HEK293 (cell line): ENCODE data around the gene IL18R1.

Source experiments
- CTCF ChIA-PET: fragments of 350-600 bp; formaldehyde crosslinking; extraction: SDS; loops from one replicate; lab custom pipeline; 2021; ENCODE audit warnings: antibody characterized with exemption; lab: Yijun Ruan, JAX
- POLR2A ChIA-PET: fragments of 300-600 bp; formaldehyde crosslinking; extraction: SDS; loops from one replicate; lab custom pipeline; 2020; ENCODE audit warnings: antibody characterized with exemption, inconsistent platforms; lab: Yijun Ruan, JAX
- H3K27ac ChIP-seq: fragments of 200-500 bp; sonication (Bioruptor generic); 2 replicates; pipeline ENCODE4 v1.5.1; 2014; ENCODE audit warnings: low read depth, low read length, control low read depth, inconsistent platforms; ENCODE audit errors: extremely low read depth
- H3K36me3 ChIP-seq, 2 experiments: fragments of 200-500 bp in 1 of 2; sonication (Bioruptor generic) in 1 of 2; 1 replicate in 1 of 2; 2 replicates in 1 of 2; pipeline ENCODE4 v1.5.1; 2014 to 2017; ENCODE audit warnings: inconsistent platforms in 2 of 2, low read length in 2 of 2; ENCODE audit not compliant: control insufficient read depth in 2 of 2, insufficient read depth in 1 of 2
- H3K4me1 ChIP-seq: fragments of 200-500 bp; sonication (Bioruptor generic); 2 replicates; pipeline ENCODE4 v1.5.1; 2014; ENCODE audit warnings: mild to moderate bottlenecking, low read length, inconsistent platforms; ENCODE audit not compliant: control insufficient read depth, insufficient read depth
- H3K4me3 ChIP-seq: 2 replicates; pipeline ENCODE4 v1.5.1; 2011; ENCODE audit warnings: low read depth, mild to moderate bottlenecking, control low read depth, low read length, moderate library complexity
- H3K9me3 ChIP-seq: fragments of 200-500 bp; sonication (Bioruptor generic); 2 replicates; pipeline ENCODE4 v1.5.1; 2014; ENCODE audit warnings: low read depth, low read length, inconsistent platforms; ENCODE audit not compliant: control insufficient read depth, insufficient read depth
- GLI4 ChIP-seq: fragments of 450-650 bp; formaldehyde crosslinking; IDR thresholded peaks from 2 replicates; pipeline ENCODE4 v1.5.1; 2016; ENCODE audit warnings: missing biosample characterization, missing genetic modification characterization
- KLF9 ChIP-seq: fragments of 450-650 bp; formaldehyde crosslinking; IDR thresholded peaks from 2 replicates; pipeline ENCODE4 v1.5.1; 2016; ENCODE audit warnings: missing biosample characterization, missing genetic modification characterization, low read depth
- SP3 ChIP-seq: fragments of 450-650 bp; formaldehyde crosslinking; IDR thresholded peaks from 2 replicates; pipeline ENCODE4 v1.5.1; 2016; ENCODE audit warnings: missing biosample characterization, missing genetic modification characterization
- SP7 ChIP-seq: fragments of 450-650 bp; formaldehyde crosslinking; IDR thresholded peaks from 2 replicates; pipeline ENCODE4 v1.5.1; 2016; ENCODE audit warnings: missing biosample characterization, missing genetic modification characterization
- YY2 ChIP-seq: fragments of 450-650 bp; formaldehyde crosslinking; IDR thresholded peaks from 2 replicates; pipeline ENCODE4 v1.5.1; 2016; ENCODE audit warnings: missing biosample characterization, missing genetic modification characterization
- ZBTB20 ChIP-seq: fragments of 450-650 bp; formaldehyde crosslinking; IDR thresholded peaks from 2 replicates; pipeline ENCODE4 v1.5.1; 2016; ENCODE audit warnings: missing biosample characterization, missing genetic modification characterization
- ZIC2 ChIP-seq: fragments of 450-650 bp; formaldehyde crosslinking; IDR thresholded peaks from 2 replicates; pipeline ENCODE4 v1.5.1; 2016; ENCODE audit warnings: missing biosample characterization, missing genetic modification characterization
- ZNF121 ChIP-seq: fragments of 450-650 bp; formaldehyde crosslinking; IDR thresholded peaks from 2 replicates; pipeline ENCODE4 v1.5.1; 2016; ENCODE audit warnings: missing biosample characterization, missing genetic modification characterization
- ZNF138 ChIP-seq: fragments of 450-650 bp; formaldehyde crosslinking; IDR thresholded peaks from 2 replicates; pipeline ENCODE4 v1.5.1; 2016; ENCODE audit warnings: missing biosample characterization, missing genetic modification characterization, borderline replicate concordance
- ZNF155 ChIP-seq: fragments of 450-650 bp; formaldehyde crosslinking; IDR thresholded peaks from 2 replicates; pipeline ENCODE4 v1.5.1; 2016; ENCODE audit warnings: missing biosample characterization, missing genetic modification characterization
- ZNF23 ChIP-seq: fragments of 450-650 bp; formaldehyde crosslinking; IDR thresholded peaks from 2 replicates; pipeline ENCODE4 v1.5.1; 2016; ENCODE audit warnings: missing biosample characterization, missing genetic modification characterization, borderline replicate concordance
- ZNF354C ChIP-seq: fragments of 450-650 bp; formaldehyde crosslinking; IDR thresholded peaks from 2 replicates; pipeline ENCODE4 v1.5.1; 2016; ENCODE audit warnings: missing biosample characterization, missing genetic modification characterization, low read depth, borderline replicate concordance
- ZNF394 ChIP-seq: fragments of 450-650 bp; formaldehyde crosslinking; IDR thresholded peaks from 2 replicates; pipeline ENCODE4 v1.5.1; 2016; ENCODE audit warnings: missing biosample characterization, missing genetic modification characterization, mild to moderate bottlenecking, moderate library complexity, borderline replicate concordance
- ZNF423 ChIP-seq: fragments of 450-650 bp; formaldehyde crosslinking; IDR thresholded peaks from 2 replicates; pipeline ENCODE4 v1.5.1; 2016; ENCODE audit warnings: missing biosample characterization, missing genetic modification characterization
- ZNF449 ChIP-seq: fragments of 450-650 bp; formaldehyde crosslinking; IDR thresholded peaks from 2 replicates; pipeline ENCODE4 v1.5.1; 2017; ENCODE audit warnings: missing biosample characterization, mild to moderate bottlenecking, missing genetic modification characterization, moderate library complexity
- ZNF501 ChIP-seq: fragments of 450-650 bp; formaldehyde crosslinking; IDR thresholded peaks from 2 replicates; pipeline ENCODE4 v1.5.1; 2016; ENCODE audit warnings: missing biosample characterization, missing genetic modification characterization
- ZNF555 ChIP-seq: fragments of 450-650 bp; formaldehyde crosslinking; conservative IDR thresholded peaks from 2 replicates; pipeline ENCODE4 v1.5.1; 2017; ENCODE audit warnings: missing biosample characterization, mild to moderate bottlenecking, missing genetic modification characterization, inconsistent platforms
- ZNF654 ChIP-seq: fragments of 450-650 bp; formaldehyde crosslinking; IDR thresholded peaks from 2 replicates; pipeline ENCODE4 v1.5.1; 2016; ENCODE audit warnings: low read depth, missing biosample characterization, missing genetic modification characterization
- ZNF660 ChIP-seq: fragments of 450-650 bp; IDR thresholded peaks from 2 replicates; pipeline ENCODE4 v1.5.1; 2018; ENCODE audit warnings: missing biosample characterization, mild to moderate bottlenecking, missing genetic modification characterization
- ZNF664 ChIP-seq: fragments of 450-650 bp; formaldehyde crosslinking; IDR thresholded peaks from 2 replicates; pipeline ENCODE4 v1.5.1; 2016; ENCODE audit warnings: missing biosample characterization, missing genetic modification characterization
- ZNF670 ChIP-seq: fragments of 450-650 bp; formaldehyde crosslinking; IDR thresholded peaks from 2 replicates; pipeline ENCODE4 v1.5.1; 2016; ENCODE audit warnings: missing biosample characterization, missing genetic modification characterization, low read depth
- ZNF677 ChIP-seq: fragments of 450-650 bp; IDR thresholded peaks from 2 replicates; pipeline ENCODE4 v1.5.0; 2018; ENCODE audit warnings: missing biosample characterization, mild to moderate bottlenecking, missing genetic modification characterization, moderate library complexity
- ZSCAN30 ChIP-seq: fragments of 450-650 bp; IDR thresholded peaks from 2 replicates; pipeline ENCODE4 v1.5.1; 2018; ENCODE audit warnings: missing biosample characterization, mild to moderate bottlenecking, missing genetic modification characterization, moderate library complexity
- TF ChIP-seq, protein P1 (sequence below): fragments of 450-650 bp; formaldehyde crosslinking; conservative IDR thresholded peaks from 2 replicates; pipeline ENCODE4 v1.5.1; 2016; ENCODE audit warnings: low read depth, missing biosample characterization, missing genetic modification characterization
- TF ChIP-seq, protein P2 (sequence below): fragments of 450-650 bp; formaldehyde crosslinking; IDR thresholded peaks from 2 replicates; pipeline ENCODE4 v1.5.1; 2016; ENCODE audit warnings: missing biosample characterization, missing genetic modification characterization, borderline replicate concordance
- TF ChIP-seq, protein P3 (sequence below): fragments of 450-650 bp; formaldehyde crosslinking; IDR thresholded peaks from 2 replicates; pipeline ENCODE4 v1.5.1; 2016; ENCODE audit warnings: missing biosample characterization, missing genetic modification characterization

Gene IL18R1

DNA sequence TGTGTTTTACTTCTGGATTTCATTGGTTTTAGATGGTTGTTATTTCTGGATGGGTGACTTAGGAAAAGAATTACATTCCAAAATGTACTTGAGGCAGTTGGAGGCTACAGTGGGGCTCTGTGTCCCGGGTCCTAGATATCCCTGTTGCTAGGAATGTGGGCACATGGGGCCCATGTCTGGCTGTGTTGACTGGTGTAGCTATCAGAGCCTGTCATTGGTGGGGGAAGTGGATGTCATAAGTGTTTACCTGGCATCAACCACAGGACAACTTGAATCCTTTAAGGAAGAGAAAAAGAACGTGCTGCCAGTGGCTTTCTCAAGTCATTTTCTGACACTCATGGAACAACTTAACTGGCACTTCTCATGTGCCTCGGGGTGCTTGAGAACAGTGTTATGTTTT lies 30.4 kb downstream of the IL18R1 start:
- H3K9me3 ChIP-seq: no peaks in the 10 kb centered on the region
- H3K4me1 ChIP-seq: no peaks in the 10 kb centered on the region
- H3K27ac ChIP-seq: no peak overlapping the region
- POLR2A ChIA-PET: no interaction called here
- CTCF ChIA-PET: interaction anchor here (0.6 kb wide), 1 partner anchor 44 kb away, joined by 5 read pairs; no protein-coding TSS in a partner anchor
- H3K36me3 ChIP-seq: no peaks in the 10 kb centered on the region
- TF ChIP-seq ZNF677 (tag by site-specific recombination) (no peak), ZBTB20 (tag by site-specific recombination) (no peak), ZNF155 (tag by site-specific recombination) (no peak), ZNF654 (no peak), ZIC2 (tag by site-specific recombination) (no peak), SP7 (tag by site-specific recombination) (no peak), ZNF449 (tag by site-specific recombination) (no peak), ZNF138 (tag by site-specific recombination) (no peak), ZNF423 (tag by site-specific recombination) (no peak), ZNF501 (no peak), ZNF354C (tag by site-specific recombination) (no peak), SP3 (tag by site-specific recombination) (no peak), ZNF23 (no peak), KLF9 (no peak), ZNF555 (tag by site-specific recombination) (no peak), ZNF394 (tag by site-specific recombination) (no peak)
- TF ChIP-seq, protein P1, sequence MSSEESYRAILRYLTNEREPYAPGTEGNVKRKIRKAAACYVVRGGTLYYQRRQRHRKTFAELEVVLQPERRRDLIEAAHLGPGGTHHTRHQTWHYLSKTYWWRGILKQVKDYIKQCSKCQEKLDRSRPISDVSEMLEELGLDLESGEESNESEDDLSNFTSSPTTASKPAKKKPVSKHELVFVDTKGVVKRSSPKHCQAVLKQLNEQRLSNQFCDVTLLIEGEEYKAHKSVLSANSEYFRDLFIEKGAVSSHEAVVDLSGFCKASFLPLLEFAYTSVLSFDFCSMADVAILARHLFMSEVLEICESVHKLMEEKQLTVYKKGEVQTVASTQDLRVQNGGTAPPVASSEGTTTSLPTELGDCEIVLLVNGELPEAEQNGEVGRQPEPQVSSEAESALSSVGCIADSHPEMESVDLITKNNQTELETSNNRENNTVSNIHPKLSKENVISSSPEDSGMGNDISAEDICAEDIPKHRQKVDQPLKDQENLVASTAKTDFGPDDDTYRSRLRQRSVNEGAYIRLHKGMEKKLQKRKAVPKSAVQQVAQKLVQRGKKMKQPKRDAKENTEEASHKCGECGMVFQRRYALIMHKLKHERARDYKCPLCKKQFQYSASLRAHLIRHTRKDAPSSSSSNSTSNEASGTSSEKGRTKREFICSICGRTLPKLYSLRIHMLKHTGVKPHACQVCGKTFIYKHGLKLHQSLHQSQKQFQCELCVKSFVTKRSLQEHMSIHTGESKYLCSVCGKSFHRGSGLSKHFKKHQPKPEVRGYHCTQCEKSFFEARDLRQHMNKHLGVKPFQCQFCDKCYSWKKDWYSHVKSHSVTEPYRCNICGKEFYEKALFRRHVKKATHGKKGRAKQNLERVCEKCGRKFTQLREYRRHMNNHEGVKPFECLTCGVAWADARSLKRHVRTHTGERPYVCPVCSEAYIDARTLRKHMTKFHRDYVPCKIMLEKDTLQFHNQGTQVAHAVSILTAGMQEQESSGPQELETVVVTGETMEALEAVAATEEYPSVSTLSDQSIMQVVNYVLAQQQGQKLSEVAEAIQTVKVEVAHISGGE (tag by site-specific recombination): no peak
- TF ChIP-seq, all 188 proteins: peak for 0
- H3K4me3 ChIP-seq: no peak overlapping the region

- CTCF ChIA-PET: no interaction called here
- peaks cover 4% of the 10 kb centered on the region; the same call in 1 of the 2 replicates for H3K4me1 ChIP-seq
- POLR2A ChIA-PET: no interaction called here
- no peaks in the 10 kb centered on the region for H3K36me3 ChIP-seq
- H3K4me3 ChIP-seq: no peak overlapping the region
- H3K27ac ChIP-seq: no peak overlapping the region
- H3K9me3 ChIP-seq: no peaks in the 10 kb centered on the region
- TF ChIP-seq ZNF670 (tag by site-specific recombination) (no peak), ZNF664 (tag by site-specific recombination) (no peak), YY2 (tag by site-specific recombination) (no peak), ZNF660 (tag by site-specific recombination) (no peak), ZNF121 (tag by site-specific recombination) (no peak), ZSCAN30 (tag by site-specific recombination) (no peak), GLI4 (no peak)
- TF ChIP-seq, protein P2, sequence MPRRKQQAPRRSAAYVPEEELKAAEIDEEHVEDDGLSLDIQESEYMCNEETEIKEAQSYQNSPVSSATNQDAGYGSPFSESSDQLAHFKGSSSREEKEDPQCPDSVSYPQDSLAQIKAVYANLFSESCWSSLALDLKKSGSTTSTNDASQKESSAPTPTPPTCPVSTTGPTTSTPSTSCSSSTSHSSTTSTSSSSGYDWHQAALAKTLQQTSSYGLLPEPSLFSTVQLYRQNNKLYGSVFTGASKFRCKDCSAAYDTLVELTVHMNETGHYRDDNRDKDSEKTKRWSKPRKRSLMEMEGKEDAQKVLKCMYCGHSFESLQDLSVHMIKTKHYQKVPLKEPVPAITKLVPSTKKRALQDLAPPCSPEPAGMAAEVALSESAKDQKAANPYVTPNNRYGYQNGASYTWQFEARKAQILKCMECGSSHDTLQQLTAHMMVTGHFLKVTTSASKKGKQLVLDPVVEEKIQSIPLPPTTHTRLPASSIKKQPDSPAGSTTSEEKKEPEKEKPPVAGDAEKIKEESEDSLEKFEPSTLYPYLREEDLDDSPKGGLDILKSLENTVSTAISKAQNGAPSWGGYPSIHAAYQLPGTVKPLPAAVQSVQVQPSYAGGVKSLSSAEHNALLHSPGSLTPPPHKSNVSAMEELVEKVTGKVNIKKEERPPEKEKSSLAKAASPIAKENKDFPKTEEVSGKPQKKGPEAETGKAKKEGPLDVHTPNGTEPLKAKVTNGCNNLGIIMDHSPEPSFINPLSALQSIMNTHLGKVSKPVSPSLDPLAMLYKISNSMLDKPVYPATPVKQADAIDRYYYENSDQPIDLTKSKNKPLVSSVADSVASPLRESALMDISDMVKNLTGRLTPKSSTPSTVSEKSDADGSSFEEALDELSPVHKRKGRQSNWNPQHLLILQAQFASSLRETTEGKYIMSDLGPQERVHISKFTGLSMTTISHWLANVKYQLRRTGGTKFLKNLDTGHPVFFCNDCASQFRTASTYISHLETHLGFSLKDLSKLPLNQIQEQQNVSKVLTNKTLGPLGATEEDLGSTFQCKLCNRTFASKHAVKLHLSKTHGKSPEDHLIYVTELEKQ: no peak
- TF ChIP-seq, protein P3, sequence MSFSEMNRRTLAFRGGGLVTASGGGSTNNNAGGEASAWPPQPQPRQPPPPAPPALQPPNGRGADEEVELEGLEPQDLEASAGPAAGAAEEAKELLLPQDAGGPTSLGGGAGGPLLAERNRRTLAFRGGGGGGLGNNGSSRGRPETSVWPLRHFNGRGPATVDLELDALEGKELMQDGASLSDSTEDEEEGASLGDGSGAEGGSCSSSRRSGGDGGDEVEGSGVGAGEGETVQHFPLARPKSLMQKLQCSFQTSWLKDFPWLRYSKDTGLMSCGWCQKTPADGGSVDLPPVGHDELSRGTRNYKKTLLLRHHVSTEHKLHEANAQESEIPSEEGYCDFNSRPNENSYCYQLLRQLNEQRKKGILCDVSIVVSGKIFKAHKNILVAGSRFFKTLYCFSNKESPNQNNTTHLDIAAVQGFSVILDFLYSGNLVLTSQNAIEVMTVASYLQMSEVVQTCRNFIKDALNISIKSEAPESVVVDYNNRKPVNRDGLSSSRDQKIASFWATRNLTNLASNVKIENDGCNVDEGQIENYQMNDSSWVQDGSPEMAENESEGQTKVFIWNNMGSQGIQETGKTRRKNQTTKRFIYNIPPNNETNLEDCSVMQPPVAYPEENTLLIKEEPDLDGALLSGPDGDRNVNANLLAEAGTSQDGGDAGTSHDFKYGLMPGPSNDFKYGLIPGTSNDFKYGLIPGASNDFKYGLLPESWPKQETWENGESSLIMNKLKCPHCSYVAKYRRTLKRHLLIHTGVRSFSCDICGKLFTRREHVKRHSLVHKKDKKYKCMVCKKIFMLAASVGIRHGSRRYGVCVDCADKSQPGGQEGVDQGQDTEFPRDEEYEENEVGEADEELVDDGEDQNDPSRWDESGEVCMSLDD (tag by site-specific recombination): no peak
Measured at GRCh38 chr2:102386867-102387541, 31.4 kb downstream of the IL18R1 start.
